CD4-positive, alpha-beta memory T cell (primary cell): ENCODE results near the gene UGT1A6. TPM values are rescaled to one million over a fixed set of nuclear protein-coding genes. Genes with fewer than 3 reads are reported as not detected.

Experiments
- CTCF ChIA-PET: fragments of 350-600 bp; sonication (Branson Sonifier 250); formaldehyde crosslinking; loops from one replicate; lab custom pipeline; 2021; ENCODE audit warnings: inconsistent platforms; ENCODE audit not compliant: partially characterized antibody; lab: Charles Lee
- POLR2A ChIA-PET: fragments of 350-600 bp; sonication (Branson Sonifier 250); formaldehyde crosslinking; loops from one replicate; lab custom pipeline; 2021; ENCODE audit not compliant: partially characterized antibody; lab: Charles Lee
- DNase-seq, 5 donors: peaks; one replicate each; pipeline versions ENCODE4 v3.0.0 to v3.0.0-alpha.2; 2020 to 2022; ENCODE audit warnings: mixed read lengths in 1 of 5
- H3K27ac ChIP-seq: one replicate; pipeline ENCODE4 v1.7.0; 2013; ENCODE audit warnings: low read depth, low read length
- H3K27me3 ChIP-seq: 2 replicates; pipeline ENCODE4 v1.7.0; 2013; ENCODE audit warnings: mild to moderate bottlenecking, low read length, moderate library complexity; ENCODE audit not compliant: insufficient read depth
- H3K36me3 ChIP-seq: 2 replicates; pipeline ENCODE4 v1.7.0; 2013; ENCODE audit warnings: mild to moderate bottlenecking, low read length, moderate library complexity; ENCODE audit not compliant: insufficient read depth
- H3K4me1 ChIP-seq: 2 replicates; pipeline ENCODE4 v1.7.0; 2013; ENCODE audit warnings: mild to moderate bottlenecking, low read length, moderate library complexity; ENCODE audit not compliant: insufficient read depth
- H3K4me3 ChIP-seq, 2 donors: one replicate each; pipeline ENCODE4 v1.7.0; 2013; ENCODE audit warnings: low read length in 2 of 2, mild to moderate bottlenecking in 1 of 2
- H3K9me3 ChIP-seq, 2 donors: one replicate each; pipeline ENCODE4 v1.7.0; 2013; ENCODE audit warnings: low read length in 2 of 2, control low read depth in 1 of 2; ENCODE audit not compliant: control insufficient read depth in 1 of 2
- H3K27ac Mint-ChIP-seq, 7 donors: one replicate each; pipeline ENCODE4 v1.8.0; 2020 to 2021; ENCODE audit warnings: mixed read lengths in 7 of 7, mild to moderate bottlenecking in 6 of 7, inconsistent platforms in 3 of 7, moderate library complexity in 3 of 7
- H3K27me3 Mint-ChIP-seq, 2 donors: one replicate each; pipeline ENCODE4 v1.8.0; 2020 to 2021; ENCODE audit warnings: mixed read lengths in 2 of 2
- H3K36me3 Mint-ChIP-seq, 2 donors: one replicate each; pipeline ENCODE4 v1.8.0; 2020 to 2021; ENCODE audit warnings: mixed read lengths in 2 of 2, inconsistent platforms in 1 of 2, mild to moderate bottlenecking in 1 of 2
- H3K4me1 Mint-ChIP-seq, 4 donors: one replicate each; pipeline ENCODE4 v1.8.0; 2020 to 2021; ENCODE audit warnings: mixed read lengths in 4 of 4, mild to moderate bottlenecking in 1 of 4
- H3K4me3 Mint-ChIP-seq, 8 donors: one replicate each; pipeline ENCODE4 v1.8.0; 2020 to 2021; ENCODE audit warnings: mixed read lengths in 8 of 8, mild to moderate bottlenecking in 7 of 8, moderate library complexity in 6 of 8, inconsistent platforms in 3 of 8
- H3K9me3 Mint-ChIP-seq, 8 donors: one replicate each; pipeline ENCODE4 v1.8.0; 2020 to 2021; ENCODE audit warnings: mixed read lengths in 8 of 8, mild to moderate bottlenecking in 5 of 8, inconsistent platforms in 3 of 8, moderate library complexity in 1 of 8
- intact Hi-C: fragments of 100-400 bp; cut with micrococcal nuclease; formaldehyde crosslinking; loops from one replicate; pipeline ENCODE4 v1.15.1; 2023
- polyA plus RNA-seq, 2 donors: library from polyadenylated mRNA; unstranded; fragments of 300-500 nt; fragmentation: Illumina TruSeq; gene quantifications; one replicate each; pipeline ENCODE4 v1.2.3, GENCODE V29; 2021
- total RNA-seq, 2 experiments: library from RNA; stranded (reverse); gene quantifications; one replicate each; pipeline ENCODE4 v1.2.3, GENCODE V29; 2021

The UGT1A6 gene
- total and polyA plus RNA-seq, 4 experiments from 2014 or later, result not detected

GRCh38 chr2:233706720-233707119 lies 14.0 kb downstream of the UGT1A6 start:
- no peak overlapping the region for H3K27ac ChIP-seq
- H3K4me3 Mint-ChIP-seq, result no peak overlapping the region
- peaks cover 14 to 27% of the 10 kb centered on the region in 2 donors for H3K27me3 Mint-ChIP-seq
- DNase-seq, result no peak
- H3K36me3 Mint-ChIP-seq, result no peaks in the 10 kb centered on the region
- no peaks in the 10 kb centered on the region for H3K9me3 ChIP-seq
- H3K36me3 ChIP-seq, result no peaks in the 10 kb centered on the region
- POLR2A ChIA-PET, result no interaction called here
- H3K4me1 Mint-ChIP-seq, result no peaks in the 10 kb centered on the region
- H3K4me1 ChIP-seq, result no peaks in the 10 kb centered on the region
- CTCF ChIA-PET, result interaction anchor here (2.1 kb wide), 1 partner anchor 9 kb away, joined by 5 read pairs; no protein-coding TSS in a partner anchor
- no peak overlapping the region for H3K4me3 ChIP-seq
- intact Hi-C loops, result no loop called here
- no peak overlapping the region for H3K27ac Mint-ChIP-seq
- peaks cover 0 to 6% (median 1%) of the 10 kb centered on the region in 8 donors for H3K9me3 Mint-ChIP-seq
- H3K27me3 ChIP-seq, result no peaks in the 10 kb centered on the region

GRCh38 chr2:233707940-233708644 lies 15.4 kb downstream of the UGT1A6 start:
- Mint-ChIP-seq H3K4me1 (no peaks in the 10 kb centered on the region), H3K9me3 (peaks cover 0 to 6% (median 1%) of the 10 kb centered on the region in 8 donors), H3K27ac (no peak overlapping the region), H3K36me3 (no peaks in the 10 kb centered on the region), H3K4me3 (no peak overlapping the region), H3K27me3 (peaks cover 19 to 29% of the 10 kb centered on the region in 2 donors)
- POLR2A ChIA-PET, result no interaction called here
- CTCF ChIA-PET, result no interaction called here
- Histone ChIP-seq H3K4me3 (no peak overlapping the region), H3K9me3 (no peaks in the 10 kb centered on the region), H3K27ac (no peak overlapping the region), H3K4me1 (no peaks in the 10 kb centered on the region), H3K36me3 (no peaks in the 10 kb centered on the region), H3K27me3 (no peaks in the 10 kb centered on the region)
- intact Hi-C loops, result no loop called here
- no peak for DNase-seq

- H3K4me3 Mint-ChIP-seq, result no peak overlapping the region
- DNase-seq, result no peak
- peaks cover 0 to 6% (median 1%) of the 10 kb centered on the region in 8 donors for H3K9me3 Mint-ChIP-seq
- Histone ChIP-seq H3K9me3 (no peaks in the 10 kb centered on the region), H3K36me3 (no peaks in the 10 kb centered on the region), H3K4me3 (no peak overlapping the region), H3K4me1 (no peaks in the 10 kb centered on the region), H3K27ac (no peak overlapping the region), H3K27me3 (no peaks in the 10 kb centered on the region)
- no peaks in the 10 kb centered on the region for H3K4me1 Mint-ChIP-seq
- H3K36me3 Mint-ChIP-seq, result no peaks in the 10 kb centered on the region
- POLR2A ChIA-PET, result no interaction called here
- peaks cover 25 to 32% of the 10 kb centered on the region in 2 donors for H3K27me3 Mint-ChIP-seq
- intact Hi-C loops, result no loop called here
- CTCF ChIA-PET, result no interaction called here
- no peak overlapping the region for H3K27ac Mint-ChIP-seq
Measured at GRCh38 chr2:233708942-233709341, 16.3 kb downstream of the UGT1A6 start.

GRCh38 chr2:233711312-233712008 lies 18.8 kb downstream of the UGT1A6 start:
- H3K9me3 ChIP-seq, result no peaks in the 10 kb centered on the region
- Mint-ChIP-seq H3K4me3 (no peak overlapping the region), H3K9me3 (peaks cover 0 to 2% (median 0%) of the 10 kb centered on the region in 8 donors), H3K27me3 (peaks cover 33% of the 10 kb centered on the region in 2 donors), H3K4me1 (no peaks in the 10 kb centered on the region), H3K36me3 (no peaks in the 10 kb centered on the region), H3K27ac (no peak overlapping the region)
- H3K27me3 ChIP-seq, result no peaks in the 10 kb centered on the region
- intact Hi-C loops, result loop anchor here (5.0 kb wide), 1 partner anchor 1104 kb away; no protein-coding TSS in a partner anchor
- H3K4me1 ChIP-seq, result no peaks in the 10 kb centered on the region
- no peaks in the 10 kb centered on the region for H3K36me3 ChIP-seq
- ChIA-PET POLR2A (no interaction called here), CTCF (interaction anchor here (0.9 to 1.5 kb wide), 4 partner anchors 10 to 37 kb away, joined by 3 to 4 read pairs (median 3); no protein-coding TSS in a partner anchor)
- no peak overlapping the region for H3K27ac ChIP-seq
- DNase-seq, result peak; percentile 32 to 58 (median 44)
- no peak overlapping the region for H3K4me3 ChIP-seq

GRCh38 chr2:233712611-233713261 lies 20.0 kb downstream of the UGT1A6 start, which contains the start of gene UGT1A5:
Gene UGT1A5, plus strand, starts transcription at chr2:233712907. Its CDS starts 85 bp downstream, at chr2:233712992.
- intact Hi-C loops, result loop anchor here (5.0 kb wide), 1 partner anchor 1105 kb away; no protein-coding TSS in a partner anchor
- no peak for DNase-seq

GRCh38 chr2:233713262-233713615 lies 20.5 kb downstream of the UGT1A6 start:
- no peak for DNase-seq
- H3K9me3 Mint-ChIP-seq, result peaks cover 0 to 2% (median 0%) of the 10 kb centered on the region in 8 donors
- H3K27ac ChIP-seq, result no peak overlapping the region
- no peaks in the 10 kb centered on the region for H3K9me3 ChIP-seq
- no peaks in the 10 kb centered on the region for H3K27me3 ChIP-seq
- peaks cover 24 to 31% of the 10 kb centered on the region in 2 donors for H3K27me3 Mint-ChIP-seq
- H3K4me1 Mint-ChIP-seq, result no peaks in the 10 kb centered on the region
- intact Hi-C loops, result loop anchor here (5.0 kb wide), 1 partner anchor 1106 kb away; no protein-coding TSS in a partner anchor
- no peak overlapping the region for H3K4me3 ChIP-seq
- H3K4me1 ChIP-seq, result no peaks in the 10 kb centered on the region
- peak overlapping the region in 1 of 7 donors; percentile 31 for H3K27ac Mint-ChIP-seq
- no peaks in the 10 kb centered on the region for H3K36me3 Mint-ChIP-seq
- ChIA-PET POLR2A (no interaction called here), CTCF (no interaction called here)
- no peak overlapping the region for H3K4me3 Mint-ChIP-seq
- no peaks in the 10 kb centered on the region for H3K36me3 ChIP-seq

More at GRCh38 chr2:233712611-233713261, 20.0 kb downstream of the UGT1A6 start, which contains the start of gene UGT1A5:
- Histone ChIP-seq H3K27me3 (no peaks in the 10 kb centered on the region), H3K27ac (no peak within 1 kb of the TSS), H3K36me3 (no peaks in the 10 kb centered on the region), H3K4me1 (no peaks in the 10 kb centered on the region), H3K9me3 (no peaks in the 10 kb centered on the region), H3K4me3 (no peak within 1 kb of the TSS)
- Mint-ChIP-seq H3K36me3 (no peaks in the 10 kb centered on the region), H3K4me1 (no peaks in the 10 kb centered on the region), H3K4me3 (no peak within 1 kb of the TSS), H3K9me3 (peaks cover 0 to 2% (median 0%) of the 10 kb centered on the region in 8 donors), H3K27ac (peak within 1 kb of the TSS in 1 of 7 donors; percentile 31), H3K27me3 (peaks cover 29 to 36% of the 10 kb centered on the region in 2 donors)
- ChIA-PET POLR2A (no interaction called here), CTCF (interaction anchor here (1.5 kb wide), 1 partner anchor 8 kb away, joined by 4 read pairs; no protein-coding TSS in a partner anchor)
